Neuronal stem cell (in vitro differentiated cells): Measurements from ENCODE around the gene NAAA.
"Not testable (repeated sequence)": the region's sequence is repeated elsewhere in the genome, so short reads cannot be mapped to it uniquely, and the experiment has no call there.

Experiments used
- DNase-seq: peaks from one replicate; pipeline ENCODE4 v3.0.0-alpha.2; 2013; ENCODE audit warnings: low spot score
- H2AFZ ChIP-seq: one replicate; pipeline ENCODE4 v1.6.1; 2013; ENCODE audit warnings: mild to moderate bottlenecking, low read length, inconsistent platforms
- H2AK5ac ChIP-seq: 2 replicates; pipeline ENCODE4 v1.6.1; 2013; ENCODE audit warnings: low read depth, mild to moderate bottlenecking, inconsistent platforms, low read length, moderate library complexity, mixed read lengths
- H2BK120ac ChIP-seq: 2 replicates; pipeline ENCODE4 v1.6.1; 2013; ENCODE audit warnings: low read depth, mild to moderate bottlenecking, inconsistent platforms, low read length, moderate library complexity, mixed read lengths
- H2BK12ac ChIP-seq: one replicate; pipeline ENCODE4 v1.6.1; 2013; ENCODE audit warnings: low read length, inconsistent platforms
- H2BK15ac ChIP-seq: 2 replicates; pipeline ENCODE4 v1.6.1; 2013; ENCODE audit warnings: mild to moderate bottlenecking, low read length, inconsistent platforms, mixed read lengths
- H2BK5ac ChIP-seq: one replicate; pipeline ENCODE4 v1.6.1; 2013; ENCODE audit warnings: inconsistent platforms, mild to moderate bottlenecking, low read length, moderate library complexity
- H3K14ac ChIP-seq: one replicate; pipeline ENCODE4 v1.6.1; 2013; ENCODE audit warnings: low read length, inconsistent platforms
- H3K18ac ChIP-seq: 2 replicates; pipeline ENCODE4 v1.6.1; 2013; ENCODE audit warnings: low read length, inconsistent platforms
- H3K23ac ChIP-seq: 2 replicates; pipeline ENCODE4 v1.6.1; 2013; ENCODE audit warnings: low read depth, mild to moderate bottlenecking, mixed read lengths, low read length, inconsistent platforms; ENCODE audit not compliant: poor library complexity
- H3K27ac ChIP-seq: replicated peaks from 3 replicates; pipeline ENCODE4 v1.5.1; 2013; ENCODE audit warnings: low read length, inconsistent platforms
- H3K27me3 ChIP-seq, 3 experiments: 2 replicates each; pipeline ENCODE4 v1.6.1; 2013; ENCODE audit warnings: low read length in 3 of 3, mild to moderate bottlenecking in 2 of 3, inconsistent platforms in 1 of 3, low read depth in 1 of 3, mixed read lengths in 1 of 3, moderate library complexity in 1 of 3; ENCODE audit not compliant: control insufficient read depth in 3 of 3, insufficient read depth in 3 of 3
- H3K36me3 ChIP-seq, 2 donors: replicated peaks in 1 of 2; 2 replicates each; pipeline ENCODE4 v1.6.1; 2013; ENCODE audit warnings: low read length in 2 of 2; ENCODE audit not compliant: control insufficient read depth in 2 of 2, insufficient read depth in 2 of 2
- H3K4ac ChIP-seq: 2 replicates; pipeline ENCODE4 v1.6.1; 2013; ENCODE audit warnings: inconsistent platforms, mild to moderate bottlenecking, low read length, moderate library complexity
- H3K4me1 ChIP-seq, 2 donors: 1 replicate in 1 of 2; 2 replicates in 1 of 2; pipeline ENCODE4 v1.6.1; 2013; ENCODE audit warnings: low read length in 2 of 2, low read depth in 1 of 2; ENCODE audit not compliant: control insufficient read depth in 2 of 2, insufficient read depth in 1 of 2
- H3K4me2 ChIP-seq: one replicate; pipeline ENCODE4 v1.6.1; 2013; ENCODE audit warnings: mild to moderate bottlenecking, low read length, inconsistent platforms; ENCODE audit not compliant: insufficient read depth, poor library complexity, severe bottlenecking
- H3K4me3 ChIP-seq, 2 donors: 2 replicates each; pipeline ENCODE4 v1.5.1; 2013; ENCODE audit warnings: low read length in 2 of 2, mild to moderate bottlenecking in 2 of 2, inconsistent platforms in 1 of 2, moderate library complexity in 1 of 2
- H3K79me1 ChIP-seq: one replicate; pipeline ENCODE4 v1.6.1; 2013; ENCODE audit warnings: low read depth, mild to moderate bottlenecking, inconsistent platforms, low read length, moderate library complexity
- H3K9ac ChIP-seq: one replicate; pipeline ENCODE4 v1.6.1; 2013; ENCODE audit warnings: mild to moderate bottlenecking, low read depth, low read length, inconsistent platforms; ENCODE audit not compliant: poor library complexity
- H3K9me3 ChIP-seq, 2 donors: replicated peaks in 1 of 2; 2 replicates each; pipeline versions ENCODE3 to v1.6.1; 2013; ENCODE audit warnings: low read length in 2 of 2, mild to moderate bottlenecking in 2 of 2, inconsistent platforms in 1 of 2, low read depth in 1 of 2, mixed read lengths in 1 of 2, moderate library complexity in 1 of 2; ENCODE audit not compliant: control insufficient read depth in 2 of 2, insufficient read depth in 1 of 2
- H4K8ac ChIP-seq: one replicate; pipeline ENCODE4 v1.6.1; 2013; ENCODE audit warnings: low read depth, mild to moderate bottlenecking, inconsistent platforms, low read length, moderate library complexity
- H4K91ac ChIP-seq: one replicate; pipeline ENCODE4 v1.6.1; 2013; ENCODE audit warnings: low read length, low read depth, mild to moderate bottlenecking, inconsistent platforms; ENCODE audit not compliant: poor library complexity
- WGBS, 2 donors: extraction: QIAGEN DNeasy Blood & Tissue Kit; methylation state at CpG; one replicate each; pipeline ENCODE4 v1.1.7; 2013; ENCODE audit warnings: missing lambda C conversion rate in 2 of 2, mixed read lengths in 1 of 2; ENCODE audit not compliant: insufficient read length in 2 of 2, insufficient replicate concordance in 1 of 2; ENCODE audit errors: extremely low coverage in 2 of 2; 5-methylcytosine and 5-hydroxymethylcytosine counted together

Gene NAAA

GRCh38 chr4:75962072-75962471, 21.3 kb upstream of the NAAA start:
- H2AK5ac ChIP-seq, H3K4me1 ChIP-seq, H2AFZ ChIP-seq, H2BK12ac ChIP-seq, H3K14ac ChIP-seq, H2BK120ac ChIP-seq, H3K4me3 ChIP-seq, H3K4me2 ChIP-seq, H3K18ac ChIP-seq, H2BK5ac ChIP-seq, DNase-seq, H3K4ac ChIP-seq, H3K27ac ChIP-seq, H3K79me1 ChIP-seq, H3K27me3 ChIP-seq, H3K23ac ChIP-seq, H4K91ac ChIP-seq, H3K9ac ChIP-seq, H2BK15ac ChIP-seq, H4K8ac ChIP-seq: not testable (repeated sequence)
- H3K9me3 ChIP-seq, result peaks cover 5 to 13% of the 10 kb centered on the region in 2 donors
- WGBS, 2 donors, result no CpG with 5 or more reads among the region's 4 CpGs
- H3K36me3 ChIP-seq, result peaks cover 36 to 96% of the 10 kb centered on the region in 2 donors

- H3K4me2 ChIP-seq, H3K14ac ChIP-seq, H4K91ac ChIP-seq, DNase-seq, H3K27ac ChIP-seq, H2BK120ac ChIP-seq, H3K9me3 ChIP-seq, H3K79me1 ChIP-seq, H3K27me3 ChIP-seq, H2BK12ac ChIP-seq, H2BK5ac ChIP-seq, H4K8ac ChIP-seq, H3K4ac ChIP-seq, H3K23ac ChIP-seq, H3K9ac ChIP-seq, H2AFZ ChIP-seq, H3K4me1 ChIP-seq, H3K18ac ChIP-seq, H2BK15ac ChIP-seq, H3K4me3 ChIP-seq, H2AK5ac ChIP-seq: not testable (repeated sequence)
- no CpG with 5 or more reads among the region's 7 CpGs for WGBS, 2 donors
- peaks cover 34 to 95% of the 10 kb centered on the region in 2 donors for H3K36me3 ChIP-seq
These were observed 17.7 kb upstream of the NAAA start for GRCh38 chr4:75958546-75958945.

GRCh38 chr4:75954811-75955210, 14.0 kb upstream of the NAAA start:
- H2BK5ac ChIP-seq, H3K27ac ChIP-seq, H2BK15ac ChIP-seq, H3K4ac ChIP-seq, H2BK120ac ChIP-seq, H3K4me1 ChIP-seq, H3K4me3 ChIP-seq, DNase-seq, H3K9ac ChIP-seq, H3K79me1 ChIP-seq, H3K23ac ChIP-seq, H3K18ac ChIP-seq, H2BK12ac ChIP-seq, H3K9me3 ChIP-seq, H2AFZ ChIP-seq, H4K8ac ChIP-seq, H3K4me2 ChIP-seq, H3K27me3 ChIP-seq, H4K91ac ChIP-seq, H2AK5ac ChIP-seq, H3K14ac ChIP-seq: not testable (repeated sequence)
- peaks cover 33 to 96% of the 10 kb centered on the region in 2 donors for H3K36me3 ChIP-seq
- WGBS, 2 donors, result no CpG with 5 or more reads among the region's 5 CpGs

GRCh38 chr4:75953509-75953908, 12.7 kb upstream of the NAAA start:
- no peak overlapping the region for H2AK5ac ChIP-seq
- H2BK5ac ChIP-seq, result no peak overlapping the region
- H3K4me2 ChIP-seq, result no peak overlapping the region
- H3K4ac ChIP-seq, result no peak overlapping the region
- no peak overlapping the region for H3K4me3 ChIP-seq
- H2BK12ac ChIP-seq, result no peak overlapping the region
- no peaks in the 10 kb centered on the region for H3K9me3 ChIP-seq
- H3K14ac ChIP-seq, result no peak overlapping the region
- no peak overlapping the region for H4K91ac ChIP-seq
- no peaks in the 10 kb centered on the region for H3K27me3 ChIP-seq
- no peaks in the 10 kb centered on the region for H3K79me1 ChIP-seq
- H2AFZ ChIP-seq, result no peak overlapping the region
- H3K4me1 ChIP-seq, result no peaks in the 10 kb centered on the region
- H4K8ac ChIP-seq, result no peak overlapping the region
- H3K9ac ChIP-seq, result no peak overlapping the region
- H3K36me3 ChIP-seq, result peaks cover 29 to 99% of the 10 kb centered on the region in 2 donors
- no peak overlapping the region for H2BK15ac ChIP-seq
- no peak overlapping the region for H3K23ac ChIP-seq
- no CpG with 5 or more reads among the region's 2 CpGs for WGBS, 2 donors
- no peak for DNase-seq
- H3K18ac ChIP-seq, result no peak overlapping the region
- H2BK120ac ChIP-seq, result no peak overlapping the region
- H3K27ac ChIP-seq, result no peak overlapping the region
